Measurements from ENCODE around the gene KCNJ10. TPM values are rescaled to one million over a fixed set of nuclear protein-coding genes. Genes with fewer than 3 reads are reported as not detected.

Gene KCNJ10
- total RNA-seq, 4 donors from 2014 or later, result 6.5 to 13.5 (median 8.8) TPM

GRCh38 chr1:160007577-160008200 is 62.3 kb downstream of the KCNJ10 start:
- Histone ChIP-seq H3K4me3 (no peak overlapping the region), H3K27ac (no peak overlapping the region), H3K36me3 (no peaks in the 10 kb centered on the region), H3K27me3 (no peaks in the 10 kb centered on the region), H3K9me3 (no peaks in the 10 kb centered on the region), H3K4me1 (no peaks in the 10 kb centered on the region)
- 64 to 67% methylated on average over 3 of the region's 3 CpGs for WGBS, 2 donors
- DNase-seq (ENCODE audit: low spot score in 2 of 2), result no peak
- TF ChIP-seq CTCF (IDR thresholded peaks at IDR 0.05), result peak; percentile 73 to 87 (median 79)
- TF ChIP-seq EP300 (IDR thresholded peaks at IDR 0.05), result no peak

- no peak for TF ChIP-seq EP300 (IDR thresholded peaks at IDR 0.05)
- peak; percentile 47 to 75 (median 66) for TF ChIP-seq CTCF (IDR thresholded peaks at IDR 0.05)
- no peak overlapping the region for H3K27ac ChIP-seq
- H3K36me3 ChIP-seq, result no peaks in the 10 kb centered on the region
- peak; percentile 36 to 57 for DNase-seq (ENCODE audit: low spot score in 2 of 2)
- H3K4me1 ChIP-seq, result no peaks in the 10 kb centered on the region
- H3K4me3 ChIP-seq, result no peak overlapping the region
- H3K9me3 ChIP-seq, result no peaks in the 10 kb centered on the region
- no peaks in the 10 kb centered on the region for H3K27me3 ChIP-seq
- WGBS, 2 donors, result 31 to 35% methylated on average over 5 of the region's 5 CpGs
Measured at GRCh38 chr1:160006312-160006940, 63.5 kb downstream of the KCNJ10 start.

GRCh38 chr1:160005070-160005469 is 64.9 kb downstream of the KCNJ10 start:
- no peak for DNase-seq (ENCODE audit: low spot score in 2 of 2)
- H3K27me3 ChIP-seq, result no peaks in the 10 kb centered on the region
- 74 to 75% methylated on average over 4 of the region's 4 CpGs for WGBS, 2 donors
- H3K36me3 ChIP-seq, result no peaks in the 10 kb centered on the region
- H3K9me3 ChIP-seq, result no peaks in the 10 kb centered on the region
- H3K4me3 ChIP-seq, result no peak overlapping the region
- H3K4me1 ChIP-seq, result no peaks in the 10 kb centered on the region
- no peak for TF ChIP-seq POLR2A (IDR thresholded peaks at IDR 0.05)
- TF ChIP-seq CTCF (IDR thresholded peaks at IDR 0.05), result no peak
- TF ChIP-seq EP300 (IDR thresholded peaks at IDR 0.05), result no peak
- H3K27ac ChIP-seq, result no peak overlapping the region

- DNase-seq (ENCODE audit: low spot score in 2 of 2), result no peak
- H3K4me3 ChIP-seq, result no peak overlapping the region
- H3K4me1 ChIP-seq, result no peaks in the 10 kb centered on the region
- H3K27ac ChIP-seq, result no peak overlapping the region
- no peak for TF ChIP-seq EP300 (IDR thresholded peaks at IDR 0.05)
- TF ChIP-seq CTCF (IDR thresholded peaks at IDR 0.05), result no peak
- TF ChIP-seq POLR2A (IDR thresholded peaks at IDR 0.05), result no peak
- H3K36me3 ChIP-seq, result no peaks in the 10 kb centered on the region
- 75 to 81% methylated on average over 2 of the region's 2 CpGs for WGBS, 2 donors
- H3K27me3 ChIP-seq, result no peaks in the 10 kb centered on the region
- H3K9me3 ChIP-seq, result no peaks in the 10 kb centered on the region
Measured at GRCh38 chr1:160004425-160004824, 65.5 kb downstream of the KCNJ10 start.

- Histone ChIP-seq H3K4me1 (no peaks in the 10 kb centered on the region), H3K27me3 (no peaks in the 10 kb centered on the region), H3K27ac (no peak overlapping the region), H3K36me3 (no peaks in the 10 kb centered on the region), H3K9me3 (no peaks in the 10 kb centered on the region), H3K4me3 (no peak overlapping the region)
- TF ChIP-seq EP300 (IDR thresholded peaks at IDR 0.05) (no peak), CTCF (IDR thresholded peaks at IDR 0.05) (no peak), POLR2A (IDR thresholded peaks at IDR 0.05) (no peak)
- WGBS, 2 donors, result 68 to 86% methylated on average over 1 of the region's 1 CpG
- DNase-seq (ENCODE audit: low spot score in 2 of 2), result no peak
Measured at GRCh38 chr1:160004001-160004400, 66.0 kb downstream of the KCNJ10 start.
